NCI-H1694 (cell line): Measurements from ENCODE around the gene PRKAR2A.
"Not testable (repeated sequence)": the region's sequence is repeated elsewhere in the genome, so short reads cannot be mapped to it uniquely, and the experiment has no call there.

Source experiments
- DNase-seq: peaks from one replicate; lab custom pipeline; 2025; lab: John Stamatoyannopoulos, UW

Gene PRKAR2A

GRCh38 chr3:48776854-48777253 is 70.8 kb downstream of the PRKAR2A start:
- DNase-seq = no peak

GRCh38 chr3:48770192-48770502 is 77.5 kb downstream of the PRKAR2A start:
- DNase-seq = no peak

- no peak for DNase-seq
These were observed 82.3 kb downstream of the PRKAR2A start for GRCh38 chr3:48765376-48765775.

GRCh38 chr3:48762816-48763215 is 84.9 kb downstream of the PRKAR2A start:
- DNase-seq = no peak

GRCh38 chr3:48759991-48760540 is 87.6 kb downstream of the PRKAR2A start:
- not testable (repeated sequence) for DNase-seq

- DNase-seq = not testable (repeated sequence)
These were observed 88.1 kb downstream of the PRKAR2A start for GRCh38 chr3:48759531-48759930.

GRCh38 chr3:48759071-48759470 is 88.6 kb downstream of the PRKAR2A start:
- no peak for DNase-seq

- no peak for DNase-seq
These were observed 91.0 kb downstream of the PRKAR2A start for GRCh38 chr3:48756640-48757039.

GRCh38 chr3:48750856-48751255 is 96.8 kb downstream of the PRKAR2A start:
- DNase-seq = no peak

GRCh38 chr3:48748754-48749153 is 98.9 kb downstream of the PRKAR2A start:
- no peak for DNase-seq

- DNase-seq = no peak
These were observed 100.0 kb downstream of the PRKAR2A start for GRCh38 chr3:48747706-48748105.

- DNase-seq = no peak
These were observed 100.6 kb downstream of the PRKAR2A start for GRCh38 chr3:48747015-48747615.

GRCh38 chr3:48743773-48744172 is 103.9 kb downstream of the PRKAR2A start:
- no peak for DNase-seq

- not testable (repeated sequence) for DNase-seq
These were observed 106.4 kb downstream of the PRKAR2A start for GRCh38 chr3:48741226-48741625.

GRCh38 chr3:48739955-48740823 is 107.5 kb downstream of the PRKAR2A start:
- DNase-seq = no peak

- no peak for DNase-seq
These were observed 108.1 kb downstream of the PRKAR2A start for GRCh38 chr3:48739617-48739954.

GRCh38 chr3:48738926-48739616 is 108.6 kb downstream of the PRKAR2A start:
- DNase-seq = no peak

GRCh38 chr3:48738144-48738536 is 109.5 kb downstream of the PRKAR2A start:
- no peak for DNase-seq

GRCh38 chr3:48735075-48735767 is 112.5 kb downstream of the PRKAR2A start:
- not testable (repeated sequence) for DNase-seq

GRCh38 chr3:48734541-48734940 is 113.1 kb downstream of the PRKAR2A start:
- DNase-seq = not testable (repeated sequence)

- not testable (repeated sequence) for DNase-seq
These were observed 113.7 kb downstream of the PRKAR2A start for GRCh38 chr3:48733752-48734518.
